Right renal cortex interstitium (tissue), 3 donors: ENCODE measurements around the gene PCNT. TPM values are rescaled to one million over a fixed set of nuclear protein-coding genes. Genes with fewer than 3 reads are reported as not detected.
"Not testable (repeated sequence)": the region's sequence is repeated elsewhere in the genome, so short reads cannot be mapped to it uniquely, and the experiment has no call there.

Experiments used
- DNase-seq, 3 donors: peaks; one replicate each; pipeline ENCODE4 v3.0.0-alpha.2; 2013; ENCODE audit warnings: low read depth in 3 of 3, low spot score in 2 of 3
- polyA plus RNA-seq, 3 donors: library from polyadenylated mRNA; unstranded; fragments of 120-200 nt; gene quantifications; one replicate each; pipeline ENCODE4 v1.2.1, GENCODE V29; 2013; ENCODE audit not compliant: insufficient read length in 3 of 3

Gene PCNT
- polyA plus RNA-seq, 3 donors: 27.2 to 32.5 (median 29.3) TPM

DNA sequence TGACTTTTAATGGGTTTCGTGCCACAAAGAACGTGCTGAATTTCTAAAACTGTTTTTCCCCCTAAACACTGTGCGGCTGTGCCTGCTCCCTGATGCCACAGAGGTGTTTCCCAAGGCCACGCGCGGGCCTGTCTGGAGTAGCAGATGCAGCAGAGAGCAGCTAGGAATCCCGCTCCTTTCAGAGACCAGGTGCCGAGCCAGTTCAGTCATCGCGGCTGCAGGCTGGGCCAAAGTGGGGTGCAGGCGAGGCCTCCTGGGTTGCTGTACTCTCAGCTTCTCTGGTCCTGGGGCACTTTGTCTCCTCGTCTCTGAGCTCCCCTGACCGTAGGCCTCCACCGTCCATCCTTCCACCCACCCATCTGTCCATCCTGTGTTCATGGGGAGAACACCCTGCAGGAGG is 117.4 kb downstream of the PCNT start:
- DNase-seq: no peak

DNA sequence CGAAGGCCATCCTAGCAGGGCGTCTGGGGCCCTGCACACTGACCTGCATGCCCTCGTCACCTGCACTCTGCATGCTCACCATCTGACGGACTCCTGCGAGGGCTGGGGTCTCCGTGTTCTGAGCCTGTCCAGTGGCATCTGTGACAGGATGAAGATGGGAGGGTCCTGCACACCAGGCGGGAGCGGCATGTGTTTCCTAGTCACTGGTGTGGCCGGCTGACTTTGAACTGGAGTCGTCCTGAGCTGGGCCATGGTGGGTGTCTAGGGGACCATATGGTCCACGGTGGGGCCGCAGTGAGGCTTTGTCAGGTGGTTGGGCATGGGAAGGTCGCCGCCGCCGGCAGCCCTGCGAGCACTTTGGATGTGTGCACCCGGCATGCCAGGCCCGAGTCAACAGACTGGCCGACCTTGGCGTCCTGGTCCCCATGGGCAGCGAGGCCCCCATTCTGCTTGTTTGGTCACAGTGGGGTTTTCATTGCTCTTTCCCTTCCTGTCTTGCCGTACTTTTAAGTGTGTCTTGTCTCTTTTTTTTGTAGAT is 118.1 kb downstream of the PCNT start:
- DNase-seq: no peak

- DNase-seq: no peak
Measured at GRCh38 chr21:46442938-46443337, 119.0 kb downstream of the PCNT start.

- no peak for DNase-seq
Measured at GRCh38 chr21:46443910-46444309, 120.0 kb downstream of the PCNT start.

- no peak for DNase-seq
Measured at GRCh38 chr21:46448108-46448507, 124.2 kb downstream of the PCNT start.

GRCh38 chr21:46448855-46449254 is 124.9 kb downstream of the PCNT start:
- not testable (repeated sequence) for DNase-seq

DNA sequence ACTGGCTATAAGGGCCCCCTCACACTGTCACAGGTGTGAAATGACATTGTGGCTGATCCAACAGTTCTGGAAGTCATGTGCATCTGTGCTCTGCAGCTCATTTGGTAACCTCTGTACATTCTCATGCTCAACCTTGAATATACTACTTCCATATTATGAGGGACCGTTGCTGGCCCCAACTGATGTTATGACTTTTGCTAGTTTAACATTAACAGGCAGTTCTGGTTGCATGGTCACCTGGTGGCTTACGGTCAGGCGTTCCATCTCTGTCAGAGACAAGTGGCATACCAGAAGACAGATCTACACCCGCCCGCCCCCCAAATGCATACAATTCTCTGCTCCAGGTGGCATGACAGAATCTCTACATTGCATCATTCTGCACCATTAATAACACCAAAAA is 128.8 kb downstream of the PCNT start:
- no peak for DNase-seq

DNA sequence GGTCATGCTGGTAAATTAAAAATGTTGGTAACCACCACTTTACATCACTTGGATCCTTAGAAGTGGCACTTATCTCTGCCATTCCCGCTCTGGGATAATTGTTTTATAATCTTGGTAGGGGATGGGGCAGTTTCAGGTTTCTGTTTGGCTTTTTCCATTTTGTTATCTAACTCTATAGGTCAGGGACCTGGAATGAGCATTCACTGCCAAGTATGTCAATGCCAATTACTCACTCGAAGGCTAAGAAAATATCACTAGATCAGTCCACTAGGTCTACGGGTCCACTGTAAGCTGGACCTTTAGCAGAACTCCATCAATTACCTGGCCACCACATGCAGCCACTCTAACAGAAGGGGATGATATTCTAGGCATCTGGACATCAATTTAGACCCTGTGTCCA is 130.2 kb downstream of the PCNT start:
- no peak for DNase-seq

DNA sequence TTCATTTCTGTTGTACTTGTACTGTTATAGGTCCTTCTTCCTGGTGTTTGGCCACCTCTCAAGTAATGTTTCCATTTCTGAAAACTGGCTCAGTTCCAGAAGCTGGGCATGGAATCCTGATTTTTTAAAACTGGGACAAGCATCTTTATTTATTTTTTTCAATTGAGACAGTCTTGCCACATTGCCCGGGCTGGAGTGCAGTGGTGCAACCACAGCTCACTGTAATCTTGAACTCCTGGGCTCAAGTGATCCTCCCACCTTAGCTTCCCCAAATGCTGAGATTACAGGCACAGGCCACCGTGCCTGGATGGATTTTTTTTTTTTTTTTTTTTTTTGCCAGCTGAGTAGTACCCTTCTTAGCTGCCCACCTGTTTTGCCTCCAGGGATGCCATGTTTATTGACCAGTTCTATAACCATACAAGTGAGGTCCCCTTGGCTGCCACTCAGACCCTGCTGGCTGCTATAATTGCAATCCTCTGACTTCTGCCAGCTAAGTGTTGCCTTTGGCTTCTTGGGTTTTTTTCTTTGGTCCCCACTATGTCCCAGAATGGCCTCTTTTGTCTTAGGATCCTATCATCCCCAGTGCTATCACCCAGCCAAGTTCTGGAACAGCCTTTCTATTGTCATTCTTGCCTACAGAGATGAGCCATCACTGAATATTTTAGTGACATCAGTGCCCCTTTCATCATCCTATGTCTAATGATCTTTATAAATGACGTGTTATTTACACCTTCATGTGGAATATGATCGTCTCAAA is 130.9 kb downstream of the PCNT start:
- no peak for DNase-seq

DNA sequence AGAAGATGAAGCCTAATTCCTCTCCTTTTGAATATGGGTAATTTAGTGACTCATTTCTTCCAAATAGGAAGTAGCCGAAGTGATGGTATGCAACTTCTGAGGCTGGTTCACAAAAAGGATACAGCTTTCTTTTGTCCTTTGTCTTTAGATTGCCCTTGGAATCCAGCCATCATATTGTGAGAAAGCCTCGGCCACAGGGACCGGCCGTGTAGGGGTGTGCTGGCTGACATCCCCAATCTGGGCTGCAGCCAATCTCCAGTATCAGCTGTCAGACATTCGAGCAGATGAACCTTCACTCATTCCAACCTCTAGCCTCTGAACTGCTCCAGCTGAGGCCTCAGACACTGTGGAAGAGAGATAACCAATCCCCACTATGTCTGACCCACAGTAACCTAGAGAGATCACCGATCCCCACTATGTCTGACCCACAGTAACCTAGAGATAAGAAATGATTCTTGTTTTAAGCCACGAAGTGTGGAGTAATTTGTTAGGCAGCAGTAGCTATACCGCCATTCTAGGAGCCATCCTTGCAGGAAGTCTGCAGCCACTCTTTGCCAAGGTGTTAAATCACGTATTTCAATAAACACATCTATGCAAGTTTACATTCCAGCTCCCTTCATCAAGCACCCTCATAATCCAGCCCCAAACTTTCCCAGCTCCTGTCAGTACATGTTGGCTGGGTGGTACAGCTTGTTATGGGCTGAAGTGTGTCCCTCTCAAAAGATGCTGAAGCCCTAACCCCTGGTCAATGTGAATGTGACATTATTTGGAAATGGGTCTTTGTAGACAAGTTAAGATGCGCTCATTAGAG is 131.8 kb downstream of the PCNT start:
- no peak for DNase-seq

GRCh38 chr21:46456750-46457149 is 132.8 kb downstream of the PCNT start:
- DNase-seq: no peak

DNA sequence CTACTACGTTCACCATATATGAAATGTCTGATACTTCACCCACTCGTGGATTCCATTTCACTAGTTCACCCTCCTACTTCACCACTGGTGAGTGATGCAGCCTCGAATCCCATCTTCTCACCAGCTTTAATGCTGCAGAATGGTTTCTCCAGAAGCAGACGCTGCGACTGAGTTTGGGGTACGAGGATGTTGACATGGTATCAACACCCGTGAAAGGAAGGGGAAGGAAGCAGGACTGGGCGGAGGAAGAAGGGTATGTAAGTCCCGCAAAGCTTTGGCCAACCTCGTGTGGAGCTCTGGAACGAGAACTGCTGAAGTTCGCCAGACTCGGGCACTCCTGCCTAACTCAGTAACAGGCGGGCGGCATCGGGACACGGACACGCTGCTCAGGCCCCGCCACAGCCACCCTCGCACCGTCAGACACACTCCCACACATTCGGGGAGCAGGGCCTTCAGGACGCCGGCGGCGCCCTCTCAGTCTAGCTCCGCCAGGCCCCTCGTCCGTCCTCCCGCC is 133.9 kb downstream of the PCNT start:
- DNase-seq: no peak

DNA sequence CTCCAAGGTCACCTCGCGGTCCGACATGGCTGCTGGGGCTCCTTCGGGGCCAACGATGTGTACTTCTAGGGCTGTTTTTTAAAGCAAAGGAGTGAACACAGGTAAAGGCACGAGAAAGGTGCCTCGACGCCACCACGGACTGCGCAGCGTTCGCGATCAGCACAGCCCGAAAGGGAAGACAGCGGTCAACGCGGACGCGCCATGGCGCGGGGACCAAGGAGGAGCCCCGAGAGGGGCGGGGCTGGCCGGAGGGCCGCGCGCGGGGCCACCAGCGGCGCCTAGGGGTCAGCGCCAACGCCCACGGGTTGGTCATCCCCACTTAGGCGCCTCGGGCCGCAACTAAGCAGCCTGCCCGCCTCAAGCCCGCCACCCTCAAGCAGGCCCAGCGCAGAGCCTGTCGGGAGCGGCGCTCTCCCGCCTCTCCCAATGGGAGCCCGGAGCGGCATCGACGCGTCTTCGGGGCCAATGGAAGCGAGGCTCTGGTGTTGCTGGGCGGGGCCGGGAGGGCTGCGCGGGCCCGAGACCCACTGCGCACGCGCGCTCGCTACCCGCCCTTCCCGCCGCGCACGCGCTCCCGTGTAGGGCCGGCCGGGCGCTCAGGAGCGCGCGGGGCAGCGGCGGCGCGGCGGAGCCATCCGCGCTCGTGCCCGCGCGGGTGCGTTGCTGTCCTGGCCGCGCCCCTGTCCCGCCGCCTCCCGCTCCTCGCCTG is 134.5 kb downstream of the PCNT start, which contains the start of gene DIP2A:
Gene DIP2A, plus strand, starts transcription at position 577 of the 709 bp plus-strand sequence. CDS start 241 bp downstream, outside the sequence.
- DNase-seq: peak; percentile 83 to 92 (median 91)

DNA sequence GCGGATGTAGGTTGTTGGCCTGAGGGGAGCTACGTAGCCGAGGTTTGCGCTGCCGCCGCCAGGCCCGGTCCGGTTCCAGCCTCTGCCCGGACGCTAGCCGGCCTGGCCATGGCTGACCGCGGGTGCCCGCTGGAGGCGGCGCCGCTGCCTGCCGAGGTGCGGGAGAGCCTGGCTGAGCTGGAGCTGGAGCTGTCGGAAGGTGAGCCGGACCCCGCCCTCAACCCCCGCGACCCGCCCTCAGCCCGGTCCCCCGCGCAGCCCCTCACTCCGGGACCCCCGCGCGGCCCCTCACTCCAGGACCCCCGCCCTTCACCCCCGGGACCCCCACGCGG is 135.0 kb downstream of the PCNT start:
- no peak for DNase-seq

DNA sequence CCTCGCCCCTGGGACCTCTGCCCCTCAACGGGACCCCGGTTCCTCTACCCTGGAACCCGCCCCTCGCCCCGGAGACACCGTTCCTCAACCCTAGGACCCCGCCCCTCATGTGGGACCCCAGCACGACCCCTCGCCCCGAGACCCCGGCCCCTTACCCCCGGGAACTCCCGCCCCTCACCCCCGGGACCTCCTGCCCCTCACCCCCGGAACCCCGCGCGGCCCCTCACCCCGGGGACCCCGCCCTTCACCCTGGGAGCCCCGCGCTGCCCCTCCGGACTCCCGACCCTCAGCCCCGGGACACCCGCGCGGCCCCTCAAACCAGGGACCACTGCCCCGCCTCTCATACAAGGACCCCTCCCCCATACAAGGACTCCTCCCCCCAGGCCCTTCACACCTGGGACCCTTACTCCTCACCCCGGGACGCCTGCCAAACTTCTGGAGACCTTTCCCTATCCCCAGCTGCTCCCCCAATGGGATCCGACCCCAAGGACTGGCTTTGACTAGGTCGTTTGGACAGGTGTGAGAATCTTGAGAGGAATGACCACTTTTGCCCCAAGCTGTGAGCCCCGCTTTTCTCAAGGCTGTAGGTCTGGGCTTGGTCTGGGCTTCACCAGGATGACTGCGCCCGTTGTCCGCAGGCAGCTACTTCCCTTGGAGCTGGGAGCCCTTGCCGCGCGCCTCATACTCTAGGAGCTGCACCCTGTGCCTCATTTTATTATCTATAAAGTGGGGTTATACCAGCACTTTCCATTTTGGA is 135.6 kb downstream of the PCNT start:
- no peak for DNase-seq

- DNase-seq: no peak
Measured at GRCh38 chr21:46461909-46462308, 138.0 kb downstream of the PCNT start.

DNA sequence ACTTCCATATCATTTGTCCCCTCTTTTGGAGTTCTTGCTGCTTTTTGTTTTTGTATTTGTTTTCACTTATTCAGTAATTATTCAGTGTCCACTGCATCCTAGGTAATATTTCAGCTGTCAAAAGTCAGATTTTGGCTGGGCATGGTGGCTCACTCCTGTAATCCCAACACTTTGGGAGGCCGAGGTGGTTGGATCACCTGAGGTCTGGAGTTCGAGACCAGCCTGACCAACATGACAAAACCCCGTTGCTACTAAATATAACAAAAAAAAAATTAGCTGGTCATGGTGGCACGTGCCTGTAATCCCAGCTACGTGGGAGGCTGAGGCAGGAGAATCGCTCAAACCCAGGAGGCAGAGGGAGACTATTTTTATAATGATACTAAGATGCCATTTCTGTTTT is 141.2 kb downstream of the PCNT start:
- DNase-seq: not testable (repeated sequence)

DNA sequence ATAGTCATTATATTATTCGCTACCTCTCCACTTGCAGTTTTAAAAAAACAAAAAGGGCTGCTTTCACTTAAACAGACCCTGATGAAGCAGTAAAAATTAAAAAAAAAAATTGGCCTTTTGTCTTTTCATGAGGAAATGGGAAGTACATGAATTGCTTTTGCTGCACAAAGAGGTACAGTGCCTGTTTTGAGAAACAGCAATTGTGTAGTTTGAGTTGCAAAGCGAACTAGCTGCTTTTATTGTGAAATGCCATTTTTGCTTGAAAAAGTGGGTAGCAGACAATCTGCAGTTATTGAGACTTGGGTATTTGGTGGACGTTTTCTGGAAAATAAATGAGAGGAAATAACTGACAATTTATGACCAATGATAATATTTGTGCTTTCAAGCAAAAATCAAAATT is 141.7 kb downstream of the PCNT start:
- no peak for DNase-seq

- DNase-seq: no peak
Measured at GRCh38 chr21:46468108-46468774, 144.3 kb downstream of the PCNT start.

DNA sequence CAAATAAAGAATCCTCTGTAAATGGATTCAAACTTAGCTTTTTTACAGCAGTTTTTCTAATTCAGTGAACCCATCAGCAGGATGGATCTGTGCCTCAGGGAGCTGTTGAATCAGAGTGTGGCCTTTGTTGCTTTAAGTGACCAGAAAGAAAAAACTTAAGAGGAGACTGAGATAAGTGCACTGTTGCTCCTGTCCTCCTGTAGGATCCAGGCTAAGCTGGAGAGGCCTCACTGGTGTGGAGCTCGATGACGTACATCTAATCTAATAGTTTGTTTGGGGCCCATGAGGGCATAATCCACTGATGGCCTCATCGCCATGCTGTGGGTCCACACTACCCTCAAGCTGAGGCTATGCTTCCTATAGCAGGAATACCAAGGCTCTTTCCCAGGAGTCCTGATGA is 145.3 kb downstream of the PCNT start:
- DNase-seq: no peak
